ENCODE results near the gene SLC66A2. TPM values are rescaled to one million over a fixed set of nuclear protein-coding genes. Genes with fewer than 3 reads are reported as not detected.
A peak's percentile ranks its signal among the peaks of the same experiment; 100 is the strongest.
"Not testable (repeated sequence)": the region's sequence is repeated elsewhere in the genome, so short reads cannot be mapped to it uniquely, and the experiment has no call there.

SLC66A2 gene
- total RNA-seq, 1 donor from 2014 or later: 85.9 TPM

DNA sequence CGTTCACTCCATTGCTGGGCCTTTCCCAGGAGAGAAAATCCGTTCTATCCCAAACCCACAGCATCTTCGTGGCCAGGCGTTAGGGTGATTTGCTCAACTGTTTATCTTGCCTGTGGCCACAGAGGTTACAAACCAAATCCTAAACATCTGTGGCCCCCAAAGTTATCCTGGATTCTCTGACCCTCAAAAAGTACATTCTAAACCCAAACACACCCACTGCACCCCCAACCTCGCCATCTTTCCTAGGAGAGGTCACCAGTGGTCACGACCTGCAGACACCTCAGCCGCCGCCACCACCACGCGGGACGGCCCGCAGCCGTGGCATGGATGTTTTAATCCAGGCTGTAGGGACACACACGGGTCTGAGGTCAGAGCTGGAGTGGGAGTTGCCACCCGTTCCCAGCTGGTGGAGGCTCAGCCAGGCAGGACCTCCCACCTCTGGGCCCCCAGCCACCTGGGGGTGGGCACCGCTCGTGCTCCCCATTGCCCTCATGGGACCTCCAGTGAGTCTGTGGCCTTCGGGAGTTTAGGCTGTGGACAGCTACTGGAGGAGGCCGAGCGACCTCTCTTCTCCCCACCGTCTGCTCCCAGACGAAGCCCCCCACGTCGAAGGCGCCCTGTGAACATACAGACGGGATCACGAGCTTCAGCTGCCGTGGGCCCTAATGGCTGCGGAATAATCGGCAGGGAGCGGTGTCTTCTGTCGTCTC lies 81.7 kb downstream of the SLC66A2 start:
- peak; percentile 77 for DNase-seq (ENCODE audit: low spot score)

DNA sequence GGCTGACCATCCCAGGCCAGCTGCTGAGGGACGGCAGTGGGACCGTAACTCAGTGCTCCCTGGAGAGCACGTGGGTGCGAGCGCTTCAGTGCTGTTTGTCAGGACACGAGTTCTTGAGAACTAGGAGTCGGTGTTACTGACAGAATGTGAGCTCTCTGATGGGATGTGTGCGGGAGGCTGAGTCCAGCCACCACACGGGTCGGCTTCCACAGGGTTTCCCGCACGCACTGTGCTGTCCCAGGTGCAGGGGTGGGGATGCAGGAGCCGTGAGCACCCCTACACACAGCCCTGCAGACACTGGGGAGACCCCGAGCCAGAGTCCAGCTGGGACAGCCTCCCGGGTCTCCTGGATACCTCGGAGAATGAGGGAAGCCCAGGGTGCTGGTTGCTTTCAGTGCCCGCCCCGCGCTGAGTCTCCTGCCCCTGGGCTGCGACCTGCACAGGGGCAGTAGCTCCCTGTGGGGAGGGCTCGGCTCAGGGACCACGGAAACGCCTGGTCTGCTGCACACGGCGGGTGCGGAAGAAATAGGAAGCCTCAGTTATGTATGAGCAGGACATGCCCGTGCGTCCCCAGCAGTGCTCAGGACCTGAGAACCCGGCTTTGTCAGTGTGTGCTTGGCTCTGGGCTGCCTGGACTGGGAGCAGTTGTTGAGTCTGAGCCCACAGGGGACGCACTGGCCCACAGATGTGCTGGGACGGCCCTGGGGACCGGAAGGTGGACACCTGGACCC lies 82.5 kb downstream of the SLC66A2 start:
- peak; percentile 83 for DNase-seq (ENCODE audit: low spot score)

DNA sequence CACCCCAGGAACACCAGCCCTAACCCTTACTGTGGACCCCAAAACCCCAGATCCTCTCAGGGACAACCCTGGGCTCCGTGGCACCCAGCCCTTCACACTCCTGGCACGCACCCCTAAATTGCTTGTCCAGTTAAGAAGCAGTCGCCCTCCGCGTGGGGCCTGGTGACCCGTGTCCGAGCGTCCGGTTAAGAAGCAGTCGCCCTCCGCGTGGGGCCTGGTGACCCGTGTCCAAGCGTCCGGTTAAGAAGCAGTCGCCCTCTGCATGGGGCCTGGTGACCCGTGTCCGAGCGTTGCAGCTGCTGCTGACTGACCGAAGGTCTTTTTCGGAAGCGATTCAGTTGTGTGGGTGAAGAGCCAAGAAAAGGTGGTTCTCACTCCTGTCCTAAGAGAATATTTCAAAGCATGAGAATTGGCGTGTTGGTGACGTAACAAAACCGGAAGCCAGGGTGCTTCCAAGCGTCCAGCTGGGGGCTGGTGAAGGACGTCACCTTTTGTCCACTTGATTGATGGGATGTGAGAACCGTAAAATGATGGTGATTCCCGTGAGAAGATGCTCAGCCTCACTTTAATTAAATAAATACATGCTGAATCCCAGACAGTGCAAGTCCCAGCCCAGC lies 83.2 kb downstream of the SLC66A2 start:
- peak; percentile 86 for DNase-seq (ENCODE audit: low spot score)

DNA sequence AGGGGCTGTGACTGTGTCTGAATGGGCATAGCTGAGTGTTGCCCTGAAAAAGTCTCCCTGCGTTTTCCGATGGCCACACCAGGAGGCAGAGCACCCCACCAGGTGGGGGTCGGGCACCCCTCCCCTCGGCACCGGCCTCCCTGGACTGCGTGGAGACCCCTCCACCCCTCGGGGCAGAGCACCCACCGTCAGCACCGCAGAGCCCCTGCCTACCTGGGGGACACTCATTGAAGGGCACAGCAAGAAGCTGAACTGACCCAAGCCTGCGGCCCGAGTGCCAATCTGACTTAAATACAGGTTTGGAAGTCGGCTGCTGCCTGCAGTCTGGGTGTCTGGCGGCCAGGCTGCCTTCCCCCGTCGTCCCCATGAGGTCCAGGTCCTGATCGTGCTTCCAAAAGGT lies 83.8 kb downstream of the SLC66A2 start:
- DNase-seq (ENCODE audit: low spot score): no peak

DNA sequence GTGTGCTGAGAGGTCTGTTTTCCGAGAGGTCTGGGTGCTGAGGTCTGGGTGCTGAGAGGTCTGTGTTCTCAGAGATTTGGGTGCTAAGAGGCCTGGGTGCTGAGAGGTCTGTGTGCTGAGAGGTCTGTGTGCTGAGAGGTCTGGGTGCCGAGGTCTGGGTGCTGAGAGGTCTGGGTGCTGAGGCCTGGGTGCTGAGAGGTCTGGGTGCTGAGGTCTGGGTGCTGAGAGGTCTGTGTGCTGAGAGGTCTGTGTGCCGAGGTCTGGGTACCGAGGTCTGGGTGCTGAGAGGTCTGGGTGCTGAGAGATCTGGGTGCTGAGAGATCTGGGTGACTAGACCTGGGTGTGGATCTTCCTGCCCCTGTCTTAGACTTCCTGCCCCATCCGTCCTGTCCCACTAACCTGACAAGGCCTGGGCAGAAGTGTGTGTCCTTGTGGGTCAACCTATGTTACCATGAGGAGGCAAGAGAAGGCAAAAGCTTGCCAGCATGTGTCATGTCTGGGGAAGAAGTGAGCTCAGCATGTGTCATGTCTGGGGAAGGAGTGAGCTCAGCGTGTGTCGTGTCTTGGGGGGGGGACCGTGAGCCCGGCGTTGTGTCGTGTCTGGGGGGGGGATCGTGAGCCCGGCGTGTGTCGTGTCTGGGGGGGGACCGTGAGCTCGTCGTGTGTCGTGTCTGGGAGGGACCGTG lies 84.4 kb downstream of the SLC66A2 start:
- no peak for DNase-seq (ENCODE audit: low spot score)

DNA sequence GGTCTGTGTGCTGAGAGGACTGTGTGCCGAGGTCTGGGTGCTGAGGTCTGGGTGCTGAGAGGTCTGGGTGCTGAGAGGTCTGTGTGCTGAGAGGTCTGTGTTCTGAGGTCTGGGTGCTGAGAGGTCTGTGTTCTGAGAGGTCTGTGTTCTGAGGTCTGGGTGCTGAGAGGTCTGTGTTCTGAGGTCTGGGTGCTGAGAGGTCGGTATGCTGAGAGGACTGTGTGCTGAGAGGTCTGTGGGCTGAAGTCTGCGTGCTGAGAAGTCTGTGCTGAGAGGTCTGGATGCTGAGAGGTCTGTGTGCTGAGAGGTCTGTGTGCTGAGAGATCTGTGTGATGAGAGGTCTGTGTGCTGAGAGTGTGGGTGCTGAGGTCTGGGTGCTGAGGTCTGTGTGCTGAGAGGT lies 85.5 kb downstream of the SLC66A2 start:
- not testable (repeated sequence) for DNase-seq (ENCODE audit: low spot score)

DNA sequence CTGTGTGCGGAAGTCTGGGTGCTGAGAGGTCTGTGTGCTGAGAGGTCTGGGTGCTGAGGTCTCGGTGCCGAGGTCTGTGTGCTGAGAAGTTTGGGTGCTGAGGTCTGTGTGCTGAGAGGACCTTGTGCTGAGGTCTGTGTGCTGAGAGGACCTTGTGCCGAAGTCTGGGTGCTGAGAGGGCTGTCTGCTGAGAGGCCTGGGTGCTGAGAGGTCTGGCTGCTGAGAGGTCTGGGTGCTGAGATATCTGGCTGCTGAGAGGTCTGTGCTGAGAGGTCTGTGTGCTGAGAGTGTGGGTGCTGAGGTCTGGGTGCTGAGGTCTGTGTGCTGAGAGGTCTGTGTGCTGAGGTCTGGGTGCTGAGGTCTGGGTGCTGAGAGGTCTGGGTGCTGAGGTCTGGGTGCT lies 86.5 kb downstream of the SLC66A2 start:
- DNase-seq (ENCODE audit: low spot score): not testable (repeated sequence)

DNA sequence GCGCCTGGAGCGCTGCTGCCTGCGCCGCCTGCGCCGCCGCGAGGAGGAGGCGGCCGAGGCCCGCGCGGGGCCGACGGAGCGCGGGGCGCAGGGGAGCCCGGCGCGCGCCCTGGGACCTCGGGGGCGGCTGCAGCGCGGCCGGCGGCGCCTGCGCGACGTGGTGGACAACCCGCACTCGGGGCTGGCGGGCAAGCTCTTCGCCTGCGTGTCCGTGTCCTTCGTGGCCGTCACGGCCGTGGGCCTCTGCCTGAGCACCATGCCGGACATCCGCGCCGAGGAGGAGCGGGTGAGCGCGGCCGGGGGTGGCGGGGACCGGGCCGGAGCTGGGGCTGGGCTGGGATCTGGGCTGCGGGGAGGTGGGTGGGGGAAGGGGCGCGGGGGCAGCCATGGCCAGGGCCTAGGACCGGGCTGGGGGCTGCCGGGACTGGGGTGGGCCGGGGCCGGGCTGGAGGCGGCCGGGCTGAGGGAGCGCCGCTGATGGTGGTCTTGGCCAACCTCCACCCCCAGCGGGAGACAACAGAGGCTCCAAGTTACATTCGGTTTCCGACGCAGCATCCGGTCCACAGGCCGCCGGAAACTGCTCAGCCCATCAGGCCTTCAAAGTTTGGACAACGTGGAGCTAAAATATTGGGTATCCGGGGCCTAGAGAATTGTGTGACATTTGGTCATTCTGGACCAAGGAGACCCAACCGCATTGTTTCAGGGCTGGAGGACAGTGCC lies 87.3 kb downstream of the SLC66A2 start:
- peak; percentile 67 for DNase-seq (ENCODE audit: low spot score)

DNA sequence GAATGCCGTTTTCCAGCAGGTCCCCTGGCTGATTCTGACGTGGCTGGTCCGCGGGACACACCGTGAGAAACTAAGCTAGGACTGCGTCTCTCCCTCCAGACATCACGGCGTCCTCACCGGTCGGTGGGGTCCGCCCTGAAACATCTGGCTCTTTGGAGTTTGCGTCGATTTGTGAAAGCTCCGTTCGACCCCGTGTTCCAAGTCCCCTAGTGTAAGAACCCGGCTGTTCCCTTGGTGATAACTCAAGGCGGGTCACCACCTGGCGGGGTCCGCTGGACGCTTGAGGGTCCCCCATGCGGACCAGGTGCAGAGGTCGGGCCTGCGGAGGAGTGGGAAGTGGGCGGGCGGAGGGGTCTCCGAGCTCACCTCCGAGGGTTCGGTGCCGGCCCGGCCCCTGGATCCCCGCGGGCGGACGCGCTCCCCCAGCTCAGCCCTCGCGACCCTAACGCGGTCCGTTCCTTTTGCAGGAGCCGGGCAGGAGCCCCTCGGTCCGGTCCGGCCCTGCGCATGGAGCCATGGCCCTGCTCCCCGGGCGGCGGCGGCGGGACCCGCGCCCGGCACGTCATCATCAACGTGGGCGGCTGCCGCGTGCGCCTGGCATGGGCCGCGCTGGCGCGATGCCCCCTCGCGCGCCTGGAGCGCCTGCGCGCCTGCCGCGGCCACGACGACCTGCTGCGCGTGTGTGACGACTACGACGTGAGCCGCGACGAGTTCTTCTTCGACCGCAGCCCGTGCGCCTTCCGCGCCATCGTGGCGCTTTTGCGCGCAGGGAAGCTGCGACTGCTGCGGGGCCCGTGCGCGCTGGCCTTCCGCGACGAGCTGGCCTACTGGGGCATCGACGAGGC lies 88.1 kb downstream of the SLC66A2 start:
- peak; percentile 81 for DNase-seq (ENCODE audit: low spot score)

DNA sequence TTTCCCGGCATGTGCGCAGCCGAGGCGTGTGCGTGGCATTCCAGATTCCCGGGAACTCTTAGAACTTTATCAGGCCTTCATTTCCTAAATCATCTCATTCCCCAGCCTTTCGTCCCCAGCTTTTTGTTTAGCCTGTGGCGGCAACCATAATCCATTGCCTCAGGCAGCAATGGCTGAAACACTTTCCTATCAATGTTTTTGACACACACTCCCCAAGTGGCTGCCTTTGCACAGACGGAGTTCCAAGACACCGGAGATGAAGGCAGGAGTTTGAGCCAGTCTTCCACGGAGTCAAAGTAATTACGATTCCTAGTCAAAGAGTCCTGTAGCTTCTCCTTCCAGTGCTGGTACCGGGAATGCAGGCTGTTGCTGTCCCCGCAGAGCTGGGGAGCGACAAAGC lies 88.9 kb downstream of the SLC66A2 start:
- no peak for DNase-seq (ENCODE audit: low spot score)

DNA sequence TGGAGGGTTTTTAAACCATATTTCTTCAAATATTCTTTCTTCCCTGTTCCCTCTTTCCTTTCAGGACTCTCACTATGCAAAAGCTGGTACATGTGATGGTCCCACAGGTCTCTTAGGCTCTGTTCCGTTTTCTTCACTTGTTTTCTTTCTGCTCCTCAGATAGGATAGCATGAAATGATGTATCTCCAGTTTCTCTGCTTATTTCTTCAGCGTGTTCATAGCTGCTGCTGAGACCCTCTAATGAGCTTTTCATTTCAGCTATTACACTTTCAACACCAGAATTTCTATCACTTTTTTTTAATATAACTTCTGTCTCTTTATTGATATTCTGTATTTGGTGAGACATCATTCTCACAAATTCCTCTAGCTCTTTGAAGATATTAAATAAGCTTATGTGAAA lies 89.8 kb downstream of the SLC66A2 start:
- no peak for DNase-seq (ENCODE audit: low spot score)

DNA sequence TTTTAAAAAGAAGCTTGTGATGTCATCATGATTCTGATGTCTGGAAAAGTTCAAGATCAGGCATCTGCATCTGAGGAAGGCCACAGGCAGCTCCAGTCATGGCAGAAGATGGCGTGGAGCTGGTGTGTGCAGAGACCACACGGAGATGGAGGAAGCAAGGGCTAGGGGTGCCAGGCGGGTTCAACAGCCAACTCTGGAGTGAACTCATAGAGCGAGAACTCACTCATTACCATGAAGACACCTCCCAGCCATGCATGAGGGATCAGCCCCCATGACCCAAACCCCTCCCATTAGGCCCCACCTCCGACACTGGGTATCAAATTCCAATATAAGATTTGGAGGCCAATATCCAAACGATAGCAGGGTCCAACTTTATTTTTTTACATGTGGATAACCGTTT lies 92.1 kb downstream of the SLC66A2 start:
- no peak for DNase-seq (ENCODE audit: low spot score)

DNA sequence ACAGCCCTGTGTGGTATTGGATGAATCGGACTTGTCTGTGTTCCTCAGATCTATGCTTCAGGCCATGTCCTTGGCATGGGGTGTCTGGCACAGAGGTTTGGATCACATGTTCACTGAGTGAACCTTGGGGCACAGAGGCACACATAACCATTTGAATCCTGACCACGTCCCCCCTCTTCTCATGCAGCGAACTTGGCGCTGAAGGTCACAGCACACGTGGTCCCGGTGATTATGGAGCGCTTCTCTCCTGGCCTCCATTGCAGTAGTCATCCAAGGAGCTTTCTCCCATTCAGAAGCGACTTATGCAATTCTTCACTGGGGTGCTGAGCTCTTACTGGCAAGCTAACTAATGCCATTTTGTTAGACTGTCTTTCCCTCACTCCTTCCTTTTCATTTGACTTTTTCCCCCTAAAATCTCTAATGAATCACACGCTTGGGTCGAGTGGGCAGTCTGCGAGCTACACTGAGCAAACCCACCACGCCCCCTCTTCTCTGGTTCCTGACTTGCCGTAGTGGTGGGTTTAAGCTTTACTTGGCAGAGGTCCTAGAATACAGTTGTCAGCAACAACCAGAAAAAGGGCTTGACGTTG lies 94.3 kb downstream of the SLC66A2 start:
- no peak for DNase-seq (ENCODE audit: low spot score)

DNA sequence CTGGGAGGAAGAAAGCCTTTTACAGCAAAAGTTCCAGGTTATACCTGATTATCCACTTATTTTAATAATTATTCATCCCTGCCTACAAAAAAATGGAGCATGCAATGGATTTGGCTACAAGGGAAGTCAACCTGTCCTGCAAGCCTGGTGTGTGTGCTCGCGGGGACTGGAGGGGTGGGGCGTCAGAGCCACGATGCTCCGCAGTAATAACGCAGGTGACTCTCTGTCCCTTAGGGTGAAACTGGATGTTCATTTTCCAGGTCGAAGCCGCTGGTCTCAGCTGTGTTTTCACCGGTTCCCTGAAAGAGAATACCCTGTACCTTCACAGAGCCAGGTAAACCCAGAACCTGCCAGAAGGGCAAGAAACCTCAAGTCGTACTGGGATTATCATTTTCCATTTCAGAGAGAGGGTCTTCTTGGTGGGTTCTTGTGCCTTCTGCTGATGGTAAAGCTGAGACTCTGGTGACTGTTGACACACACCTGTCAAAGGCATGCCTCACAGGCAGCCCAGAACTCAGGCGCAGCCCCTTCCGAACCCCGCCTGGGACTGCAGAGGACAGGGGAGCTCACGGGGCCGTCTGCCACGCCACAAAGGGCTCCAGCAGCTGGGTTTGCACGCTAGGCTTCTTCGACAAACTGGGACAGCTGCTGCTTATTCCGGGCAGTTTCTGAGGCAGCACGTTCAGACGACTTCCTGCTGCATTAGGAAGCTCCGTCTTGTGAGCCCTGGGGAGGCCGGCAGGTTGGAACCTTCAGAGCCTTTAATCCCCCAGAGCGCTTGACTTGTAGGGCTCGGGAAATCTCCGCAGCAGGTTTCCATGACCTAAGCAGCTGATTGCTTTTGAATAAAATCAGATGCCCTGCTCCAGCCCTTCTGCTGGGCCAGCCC lies 95.1 kb downstream of the SLC66A2 start:
- DNase-seq (ENCODE audit: low spot score): no peak

DNA sequence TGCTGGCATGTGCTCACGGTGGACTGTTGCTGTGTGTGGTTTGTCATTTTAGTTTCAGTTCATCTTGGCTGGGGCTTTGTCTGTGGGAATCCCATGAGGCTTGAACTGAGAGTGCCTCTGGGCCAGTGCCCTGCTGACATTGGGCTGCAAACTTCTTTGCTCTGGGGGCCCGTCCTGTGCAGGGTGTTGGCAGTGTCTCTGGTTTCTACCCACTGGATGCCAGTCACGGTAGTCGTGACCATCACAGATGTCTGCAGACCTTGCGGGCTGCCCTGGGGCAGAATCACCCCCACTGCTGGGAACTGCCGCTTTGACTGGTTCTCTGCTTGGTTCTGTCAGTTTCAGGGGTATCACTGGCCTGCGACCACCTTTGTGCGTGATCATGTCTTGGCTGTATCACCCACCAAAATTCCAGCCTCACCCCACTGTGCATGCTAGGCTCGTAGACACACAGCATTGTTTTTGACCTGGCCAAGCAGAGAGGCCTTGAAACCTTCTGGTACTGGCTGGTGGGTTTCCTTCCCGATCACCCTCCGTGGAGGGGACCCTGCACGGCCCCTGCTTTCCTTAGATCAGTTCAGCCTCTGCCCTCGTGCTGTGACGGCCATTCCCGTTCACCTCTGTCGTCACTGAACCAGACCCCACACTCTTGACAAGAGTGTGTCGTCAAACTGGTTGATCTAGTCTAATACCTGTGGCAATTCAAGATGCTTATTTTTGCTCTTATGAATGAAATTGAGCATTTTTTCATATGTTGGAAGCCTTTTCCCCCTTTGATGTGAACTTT lies 96.1 kb downstream of the SLC66A2 start:
- DNase-seq (ENCODE audit: low spot score): peak; percentile 51

DNA sequence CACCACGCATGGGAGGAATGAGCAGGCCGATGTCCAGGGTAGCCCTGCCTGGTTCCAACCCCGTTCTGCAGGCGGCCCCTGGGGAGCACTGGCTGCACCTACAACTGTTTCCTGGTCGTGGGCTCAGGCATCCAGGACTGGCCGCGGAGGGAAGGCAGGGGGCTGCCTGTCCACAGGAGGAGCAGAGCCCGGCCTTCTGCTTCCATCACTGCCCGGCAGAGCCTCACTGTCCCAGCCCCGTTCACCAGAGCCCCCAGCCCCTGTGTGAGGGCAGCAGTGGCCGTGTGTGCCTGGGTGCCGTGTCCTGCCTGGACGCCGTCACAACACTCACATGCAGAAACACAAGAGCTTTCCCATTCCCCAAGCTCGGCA lies 97.5 kb downstream of the SLC66A2 start:
- DNase-seq (ENCODE audit: low spot score): no peak

DNA sequence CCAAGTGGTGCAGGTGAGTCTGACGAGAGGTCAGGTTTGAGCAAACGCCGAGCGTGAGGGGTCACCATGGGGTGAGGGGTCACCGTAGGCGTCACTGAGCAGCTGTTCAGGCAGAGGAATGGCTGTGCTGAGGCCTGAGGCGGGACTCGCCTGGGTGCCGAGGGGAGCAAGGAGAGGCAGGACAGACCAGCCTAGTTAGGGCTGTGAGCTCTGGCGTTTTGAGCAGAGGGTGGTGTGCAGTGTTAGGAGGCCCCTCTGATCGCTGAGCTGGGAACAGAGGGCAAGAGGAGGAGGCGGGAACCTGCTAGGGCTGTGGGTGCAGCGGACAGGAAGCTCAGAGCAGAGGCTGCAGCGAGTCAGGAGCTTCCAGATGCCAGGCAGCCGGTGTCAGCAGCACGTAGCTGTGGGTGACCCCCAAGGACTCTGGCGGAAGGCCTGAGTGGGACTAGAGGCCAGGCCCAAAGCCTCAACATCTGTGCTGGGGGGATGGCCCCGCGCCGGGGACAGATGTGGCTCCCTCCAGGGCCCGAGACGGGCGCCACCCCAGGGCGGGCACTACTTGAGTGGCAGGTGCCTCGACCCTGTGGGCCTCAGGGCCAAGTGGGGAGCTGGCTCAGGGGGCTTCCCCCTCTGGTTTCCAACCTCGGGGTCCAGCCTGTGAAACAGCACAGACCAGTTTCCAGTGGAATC lies 98.0 kb downstream of the SLC66A2 start:
- peak; percentile 88 for DNase-seq (ENCODE audit: low spot score)

Data from mesenteric fat pad (tissue), 1 donor.